NCI-H2081 treated with DMSO at 0.1 percent for 48 hours (cell line): ENCODE results near the gene HOXB1.

ENCODE experiments used
- DNase-seq: peaks from one replicate; lab custom pipeline; 2025; lab: John Stamatoyannopoulos, UW

The HOXB1 gene

GRCh38 chr17:48554412-48555257 lies 23.8 kb upstream of the HOXB1 start:
- no peak for DNase-seq

- DNase-seq = no peak
These were observed 23.0 kb upstream of the HOXB1 start for GRCh38 chr17:48553826-48554225.

GRCh38 chr17:48553190-48553547 lies 22.4 kb upstream of the HOXB1 start:
- no peak for DNase-seq

GRCh38 chr17:48552466-48553189 lies 21.8 kb upstream of the HOXB1 start:
- no peak for DNase-seq

GRCh38 chr17:48551596-48552465 lies 21.0 kb upstream of the HOXB1 start:
- DNase-seq = no peak

- no peak for DNase-seq
These were observed 20.4 kb upstream of the HOXB1 start for GRCh38 chr17:48551214-48551555.

GRCh38 chr17:48550502-48551213 lies 19.8 kb upstream of the HOXB1 start:
- no peak for DNase-seq

GRCh38 chr17:48549914-48550501 lies 19.2 kb upstream of the HOXB1 start:
- no peak for DNase-seq

- no peak for DNase-seq
These were observed 18.4 kb upstream of the HOXB1 start for GRCh38 chr17:48549281-48549630.

GRCh38 chr17:48548523-48549280 lies 17.9 kb upstream of the HOXB1 start:
- no peak for DNase-seq

- no peak for DNase-seq
These were observed 17.2 kb upstream of the HOXB1 start for GRCh38 chr17:48547808-48548522.

- peak; percentile 93 for DNase-seq
These were observed 16.4 kb upstream of the HOXB1 start for GRCh38 chr17:48546924-48547807.

GRCh38 chr17:48546137-48546923 lies 15.5 kb upstream of the HOXB1 start:
- no peak for DNase-seq

GRCh38 chr17:48545539-48545938 lies 14.7 kb upstream of the HOXB1 start:
- DNase-seq = no peak

GRCh38 chr17:48545022-48545375 lies 14.2 kb upstream of the HOXB1 start, which contains the start of gene HOXB2:
HOXB2 (minus strand) TSS chr17:48545109; CDS start chr17:48544911, 198 bp downstream.
- peak; percentile 76 for DNase-seq

GRCh38 chr17:48544349-48545021 lies 13.7 kb upstream of the HOXB1 start:
- DNase-seq = no peak

GRCh38 chr17:48543854-48544348 lies 13.1 kb upstream of the HOXB1 start:
- no peak for DNase-seq
